NCI-H187 (cell line): Measurements from ENCODE around the gene DCAF7.

ENCODE experiments used
- DNase-seq, 2 experiments: peaks; one replicate each; lab custom pipeline; 2025; lab: John Stamatoyannopoulos, UW

Gene DCAF7

DNA sequence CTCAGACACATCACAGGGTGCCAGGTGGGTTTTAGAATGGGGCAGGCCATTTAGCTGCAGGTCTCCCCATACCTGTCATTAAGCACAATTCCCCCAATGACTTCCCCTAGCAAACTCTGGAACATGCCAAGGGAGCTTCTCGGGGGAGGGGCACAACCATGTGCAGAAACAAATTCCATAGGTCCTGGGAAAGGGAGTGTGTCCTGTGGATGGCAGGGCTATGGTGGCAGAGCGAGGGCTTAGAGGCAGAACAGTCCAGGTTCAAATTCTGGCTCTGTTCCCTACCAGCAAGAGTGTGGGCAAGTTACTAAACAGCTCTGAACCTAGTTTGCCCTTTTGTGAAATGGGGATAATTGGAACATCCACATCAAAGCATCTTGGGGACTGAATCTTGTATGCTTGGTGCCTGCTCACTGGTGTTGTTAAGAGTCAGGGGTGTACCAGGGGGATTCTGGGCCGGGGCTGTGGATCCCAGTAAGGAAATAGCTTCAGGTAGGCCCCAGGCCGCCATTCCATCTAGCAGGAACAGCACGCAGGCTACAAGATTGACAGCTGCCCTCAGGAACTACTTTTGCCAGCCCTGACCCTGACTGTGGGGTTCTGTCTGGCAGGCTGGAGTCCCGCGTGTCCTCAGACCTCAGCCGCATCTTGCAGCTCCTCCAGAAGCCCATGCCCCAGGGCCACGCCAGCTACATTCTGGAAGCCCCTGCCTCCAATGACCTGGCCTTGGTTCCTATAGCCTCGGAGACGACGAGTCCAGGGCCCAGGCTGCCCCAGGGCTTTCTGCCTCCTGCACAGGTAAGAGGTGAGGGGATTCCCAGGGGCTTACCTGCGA lies 5.6 kb upstream of the DCAF7 start:
- no peak for DNase-seq

DNA sequence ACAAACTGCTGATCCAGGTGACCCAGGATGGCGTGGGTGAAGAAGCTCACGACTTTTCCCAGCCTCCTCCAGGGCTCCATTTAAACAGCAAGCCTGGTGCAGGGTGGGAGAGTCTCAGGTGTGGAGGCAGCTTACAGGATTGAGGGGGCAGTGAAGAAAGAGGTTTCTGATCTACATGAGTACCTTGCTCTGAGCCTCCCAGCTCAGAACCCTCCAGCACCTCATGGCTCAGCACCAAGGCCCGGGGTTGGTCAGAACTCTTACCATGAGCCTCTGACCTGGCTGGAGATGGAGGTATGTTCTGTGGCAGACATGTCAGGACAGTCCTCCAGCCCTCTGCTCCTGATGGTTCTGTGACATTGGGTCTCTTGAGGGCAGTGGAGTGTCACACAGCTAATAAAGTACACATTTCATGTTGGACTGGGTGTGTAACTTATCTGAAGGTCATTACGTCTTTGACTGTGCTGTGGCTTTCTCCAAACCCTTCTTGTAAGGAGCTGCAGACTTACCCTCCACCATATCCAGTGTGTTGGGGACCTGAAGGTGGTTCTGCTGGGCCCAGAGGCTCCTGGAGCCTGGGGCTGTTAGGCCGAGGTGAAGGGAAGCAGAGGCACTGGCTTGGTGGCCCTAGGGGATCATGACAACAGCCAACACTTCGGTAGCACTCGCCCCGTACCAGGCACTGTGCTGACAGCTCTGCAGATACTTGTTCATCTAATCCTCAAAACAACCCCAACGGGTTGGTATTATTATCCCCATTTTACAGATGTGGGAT lies 3.8 kb upstream of the DCAF7 start:
- DNase-seq: no peak

DNA sequence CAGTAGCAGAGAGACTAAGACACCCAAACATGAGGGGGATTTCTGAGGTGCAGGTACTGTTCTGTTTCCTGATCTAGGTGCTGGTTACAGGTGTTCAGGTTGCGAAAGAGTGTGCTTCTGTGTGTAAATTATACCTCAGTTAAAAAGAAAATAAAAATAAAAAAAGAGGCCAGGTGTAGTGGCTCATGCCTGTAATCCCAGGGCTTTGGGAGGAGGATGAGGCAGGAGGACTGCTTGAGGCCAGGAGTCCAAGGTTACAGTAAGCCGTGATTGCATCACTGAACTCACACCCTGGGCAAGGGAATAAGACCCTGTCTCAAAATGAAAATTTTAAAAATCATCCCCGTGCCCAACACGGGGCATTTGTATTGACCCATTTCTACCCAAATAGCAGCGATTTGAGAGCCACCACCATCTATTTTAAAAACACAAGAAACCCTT lies 3.2 kb upstream of the DCAF7 start:
- no peak for DNase-seq

DNA sequence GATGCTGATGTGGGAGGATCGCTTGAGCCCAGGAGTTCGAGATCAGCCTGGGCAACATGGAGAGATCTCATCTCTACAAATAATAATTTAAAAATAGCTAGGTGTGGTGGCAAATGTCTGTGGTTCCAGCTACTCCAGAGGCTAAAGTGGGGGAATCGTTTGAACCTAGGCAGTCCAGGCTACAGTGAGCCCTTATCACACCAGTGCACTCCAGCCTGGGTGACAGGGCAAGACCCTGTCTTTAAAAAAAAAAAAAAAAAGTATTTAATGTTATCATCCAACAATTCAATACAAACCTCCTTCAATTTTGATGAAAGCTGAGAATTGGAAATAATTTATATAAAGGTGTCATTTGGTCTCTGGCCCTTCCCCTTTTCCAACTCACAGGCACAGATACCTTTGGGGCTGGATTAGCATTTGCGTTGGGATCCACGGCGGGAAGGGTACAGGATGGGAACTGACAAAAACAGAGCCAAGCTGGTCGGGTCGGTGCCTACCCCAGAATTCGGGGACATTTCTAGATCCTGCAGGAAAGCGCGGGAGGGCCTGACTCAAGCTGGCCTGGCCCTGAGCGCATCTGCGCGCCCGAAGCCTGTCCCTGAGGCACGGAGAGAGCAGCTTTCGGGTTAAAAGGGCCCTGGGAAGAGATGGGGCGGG lies 860 bp upstream of the DCAF7 start:
- DNase-seq: no peak

DNA sequence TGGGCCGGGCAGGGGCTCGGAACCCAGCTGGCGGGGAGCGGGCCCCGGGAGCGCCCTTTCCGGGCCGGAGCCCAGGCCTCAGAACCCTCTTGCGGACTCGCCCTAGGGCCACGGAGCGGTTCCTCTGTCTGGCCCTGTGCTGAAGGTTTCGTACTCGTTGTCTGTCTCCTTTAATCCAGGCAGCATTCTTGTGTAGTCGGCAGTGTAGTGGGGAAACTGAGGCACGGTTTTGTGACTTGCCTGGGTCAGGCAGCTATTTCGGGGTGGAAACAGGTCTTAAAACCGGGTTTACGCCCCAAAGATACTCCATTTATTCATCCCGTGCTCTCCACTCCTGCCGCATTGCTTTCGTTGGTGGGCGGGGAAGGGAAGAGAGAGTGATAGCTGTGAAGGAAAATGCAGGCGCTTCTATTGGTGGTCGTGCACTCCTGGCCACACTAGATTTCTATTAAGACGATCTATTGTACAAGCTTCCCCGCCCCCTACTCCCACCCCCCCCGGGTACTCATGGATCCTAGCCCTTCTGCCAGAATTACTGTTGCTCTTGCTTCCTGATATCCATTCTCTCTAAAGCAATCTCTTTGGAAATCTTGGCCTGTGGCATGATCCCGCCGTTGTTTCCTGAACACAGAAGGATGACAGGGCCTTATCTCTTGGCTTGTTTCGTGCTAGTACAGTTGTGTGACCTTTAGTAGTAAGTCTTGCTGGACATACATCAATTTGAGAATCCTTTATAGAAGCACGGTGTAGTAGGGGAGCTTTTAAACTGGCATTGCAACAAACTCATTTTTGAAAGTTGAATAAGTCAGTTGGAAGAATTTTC lies 751 bp downstream of the DCAF7 start:
- no peak for DNase-seq

DNA sequence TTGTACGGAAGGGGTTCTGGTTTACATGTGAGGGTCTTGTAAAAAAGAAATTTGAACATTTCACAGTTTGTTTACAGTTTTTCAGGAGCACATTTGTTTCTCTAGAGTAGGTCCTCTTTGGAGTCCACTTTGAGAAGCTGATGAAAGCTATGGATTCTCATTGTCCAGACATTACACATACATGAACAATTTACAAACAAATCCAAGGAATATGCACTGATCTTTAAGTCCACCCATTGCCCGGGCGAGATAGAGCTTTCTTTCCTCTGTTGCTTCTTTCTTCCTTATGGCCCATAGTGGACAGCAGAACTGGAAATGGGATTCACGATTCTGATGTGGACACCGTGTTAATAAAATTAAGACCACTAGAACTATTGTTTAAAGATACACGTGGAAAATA lies 1.9 kb downstream of the DCAF7 start:
- no peak for DNase-seq

DNA sequence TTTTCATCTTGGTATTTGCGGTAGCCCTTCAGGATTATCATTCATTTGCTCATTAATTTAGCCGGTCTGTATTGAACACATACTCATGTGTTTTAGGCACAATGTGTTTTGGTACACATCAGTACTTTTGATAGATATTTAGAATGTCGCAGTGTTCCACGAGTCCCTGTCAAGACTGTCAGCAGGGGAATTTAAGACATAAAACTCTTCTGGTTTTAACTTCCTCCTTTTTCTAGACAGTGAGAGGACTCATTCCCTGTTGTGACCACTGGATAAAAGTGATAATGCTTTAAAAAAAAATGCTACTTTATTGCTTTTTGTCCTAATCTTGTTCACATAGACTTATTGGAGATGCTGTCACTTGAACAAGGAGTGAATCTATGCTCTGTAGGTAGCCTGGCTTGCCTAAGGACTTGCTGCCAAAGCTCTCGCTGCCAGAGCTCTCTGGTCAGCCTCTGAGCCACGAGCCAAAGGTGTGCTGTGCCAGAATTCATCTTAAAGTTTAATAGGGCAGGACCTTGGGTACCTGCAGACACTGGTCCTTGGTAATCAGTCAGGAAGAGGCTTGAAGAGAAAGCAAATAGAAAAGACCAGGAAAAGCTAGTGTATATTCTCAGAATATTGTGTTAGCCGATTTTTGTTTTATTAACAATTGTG lies 5.4 kb downstream of the DCAF7 start:
- no peak for DNase-seq

DNA sequence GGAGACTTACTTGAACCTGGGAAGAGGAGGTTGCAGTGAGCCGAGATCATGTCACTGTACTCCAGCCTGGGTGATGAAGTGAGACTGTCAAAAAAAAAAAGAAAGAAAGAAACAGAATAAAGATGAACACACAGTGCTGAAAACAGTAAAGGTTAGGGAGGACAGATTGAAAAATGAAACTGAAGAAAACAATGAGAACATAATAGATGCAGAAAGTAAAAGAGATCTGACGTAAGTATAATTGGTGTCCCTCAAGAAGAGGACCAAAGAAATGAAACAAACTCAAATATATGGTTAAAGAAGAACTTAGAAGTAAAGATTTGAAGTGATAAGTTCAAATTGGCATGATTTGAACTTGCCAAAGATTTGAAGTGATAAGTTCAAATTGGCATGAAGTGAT lies 7.1 kb downstream of the DCAF7 start:
- DNase-seq: no peak

DNA sequence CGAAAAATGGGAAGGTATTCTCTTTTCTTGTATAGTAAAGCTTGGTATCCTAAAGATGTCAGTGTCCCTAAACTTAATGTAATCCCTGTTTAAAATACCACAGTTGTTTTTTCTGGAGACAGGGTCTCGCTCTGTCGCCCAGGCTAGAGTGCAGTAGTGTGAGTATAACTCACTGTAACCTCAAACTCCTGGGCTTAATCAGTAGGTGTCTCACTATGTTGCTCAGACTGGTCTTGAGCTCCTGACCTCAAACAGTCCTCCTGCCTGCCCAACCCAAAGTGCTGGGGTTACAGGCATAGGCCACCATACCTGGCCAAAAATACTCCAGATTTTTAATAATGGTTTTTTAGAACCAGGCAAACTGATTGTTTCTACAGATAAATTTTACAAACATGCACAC lies 8.2 kb downstream of the DCAF7 start:
- DNase-seq: no peak

DNA sequence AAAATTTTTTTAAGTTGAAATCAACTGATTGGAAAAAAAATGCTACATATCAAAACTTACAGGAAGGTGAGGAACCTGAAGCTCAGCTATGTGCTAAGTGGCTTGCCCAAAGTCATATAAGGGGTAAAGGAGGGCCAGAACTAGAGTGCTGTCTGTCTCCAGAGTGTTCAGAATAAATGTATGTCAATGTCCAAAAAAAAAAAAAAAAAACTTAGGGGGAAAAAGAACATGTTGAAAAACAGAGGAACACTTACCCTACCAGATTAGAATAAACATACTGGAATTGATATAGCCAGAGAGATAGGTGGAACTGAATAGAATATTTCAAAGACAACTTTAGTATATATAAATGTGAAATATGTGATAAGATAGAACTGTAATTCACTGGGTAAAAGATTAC lies 11.5 kb downstream of the DCAF7 start:
- no peak for DNase-seq

DNA sequence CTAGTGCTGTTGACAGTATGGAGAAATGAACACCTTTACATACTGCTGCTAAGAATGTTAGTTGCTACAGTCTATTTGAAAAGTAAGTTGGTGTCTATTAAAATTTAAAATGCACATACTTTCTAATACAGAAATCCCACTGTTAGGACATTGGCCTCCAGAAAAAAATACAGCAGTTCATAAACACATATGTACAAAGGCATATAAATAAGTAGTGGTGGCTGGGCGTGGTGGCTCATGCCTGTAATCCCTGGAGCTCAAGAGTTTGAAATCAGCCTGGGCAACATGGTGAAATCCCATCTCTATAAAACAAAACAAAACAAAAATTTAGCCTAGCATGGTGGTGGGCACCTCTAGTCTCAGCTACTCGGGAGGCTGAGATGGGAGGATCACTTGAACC lies 13.1 kb downstream of the DCAF7 start:
- DNase-seq: no peak

DNA sequence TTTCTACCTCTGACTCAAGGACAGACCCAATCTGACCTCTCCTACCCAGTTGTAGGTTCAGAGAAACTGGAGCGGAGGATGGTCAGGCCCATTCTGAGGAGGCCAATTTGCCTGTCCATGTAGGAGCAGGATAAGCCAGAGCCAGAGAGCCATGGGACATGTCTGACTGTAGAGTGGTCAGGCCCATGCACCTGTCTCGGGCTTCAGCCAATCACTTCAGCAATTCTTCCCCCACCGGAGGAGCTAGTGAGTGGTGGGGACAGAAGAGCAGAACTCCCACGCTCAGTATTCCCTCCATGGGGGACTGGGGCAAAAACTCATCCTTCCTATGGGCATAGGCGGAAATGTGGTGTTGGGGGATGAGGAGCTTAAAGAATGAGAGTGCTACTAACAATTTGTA lies 14.3 kb downstream of the DCAF7 start:
- DNase-seq: no peak

DNA sequence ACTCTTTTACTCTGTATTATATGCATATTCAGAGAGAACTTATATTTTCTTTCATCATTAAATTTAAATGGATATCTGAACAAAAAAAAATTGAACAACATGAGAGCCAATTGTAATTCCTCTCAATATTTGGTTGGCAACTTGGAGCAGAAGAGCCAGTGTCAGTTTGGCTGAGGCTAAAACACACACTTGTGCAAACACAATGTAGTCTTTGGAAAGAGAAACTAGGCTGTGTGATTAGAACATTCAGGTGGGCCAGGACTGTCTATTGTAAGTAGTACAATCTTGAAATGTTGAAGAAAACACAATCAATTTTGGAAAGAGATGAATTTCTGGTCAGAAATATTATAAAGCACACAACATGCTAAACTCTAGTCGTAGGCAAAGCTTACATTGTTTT lies 17.0 kb downstream of the DCAF7 start:
- DNase-seq: no peak

DNA sequence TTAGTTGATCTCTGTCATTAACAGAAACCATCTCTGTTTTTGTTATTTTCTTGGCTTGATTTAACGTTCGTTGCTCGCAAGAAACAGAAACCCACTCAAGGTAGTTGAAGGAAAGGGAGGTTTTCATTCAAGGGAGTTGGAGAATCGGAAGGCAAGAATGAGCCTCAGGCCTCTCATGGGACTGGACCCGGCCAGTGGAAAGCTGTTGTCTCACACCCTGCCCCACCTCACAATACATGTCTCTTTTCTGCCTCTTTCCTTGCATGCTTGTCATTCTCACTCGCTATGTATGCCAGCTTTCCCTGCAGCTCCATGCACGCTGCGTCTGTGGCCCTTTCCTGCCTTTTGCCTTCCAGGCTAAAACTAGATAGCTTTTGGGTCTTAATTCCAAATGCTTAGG lies 18.3 kb downstream of the DCAF7 start:
- DNase-seq: no peak

DNA sequence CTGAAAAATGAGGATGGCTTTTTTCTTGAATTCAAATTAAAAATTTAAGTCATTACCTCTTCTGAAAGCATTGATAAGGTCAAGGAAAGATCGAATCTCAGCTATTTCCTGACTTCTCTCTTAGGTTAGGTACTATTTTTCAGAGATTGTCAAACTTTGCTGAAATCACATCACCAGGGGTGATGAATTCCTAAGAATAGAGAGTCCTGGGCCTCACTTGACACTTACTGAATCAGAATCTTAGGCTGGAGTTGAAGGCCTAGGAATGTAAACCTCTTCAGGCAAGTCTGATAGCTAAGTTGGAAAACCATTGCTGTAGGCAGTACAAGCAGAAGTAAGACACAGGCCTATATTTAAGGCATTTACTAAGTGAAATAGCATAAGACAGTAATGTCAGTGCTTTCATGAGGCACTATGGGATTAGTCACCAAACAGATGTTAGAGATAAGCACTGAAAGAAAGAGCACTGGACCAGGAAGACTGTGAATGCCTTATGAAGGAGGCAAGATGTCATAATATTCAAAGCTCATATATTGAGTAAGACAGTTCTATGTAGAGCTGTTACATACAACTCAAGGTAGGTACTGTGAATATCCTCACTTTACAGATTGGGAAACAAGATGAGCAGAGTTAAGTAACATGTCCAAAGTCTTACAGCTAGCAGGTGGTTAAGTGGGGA lies 21.5 kb downstream of the DCAF7 start:
- no peak for DNase-seq

DNA sequence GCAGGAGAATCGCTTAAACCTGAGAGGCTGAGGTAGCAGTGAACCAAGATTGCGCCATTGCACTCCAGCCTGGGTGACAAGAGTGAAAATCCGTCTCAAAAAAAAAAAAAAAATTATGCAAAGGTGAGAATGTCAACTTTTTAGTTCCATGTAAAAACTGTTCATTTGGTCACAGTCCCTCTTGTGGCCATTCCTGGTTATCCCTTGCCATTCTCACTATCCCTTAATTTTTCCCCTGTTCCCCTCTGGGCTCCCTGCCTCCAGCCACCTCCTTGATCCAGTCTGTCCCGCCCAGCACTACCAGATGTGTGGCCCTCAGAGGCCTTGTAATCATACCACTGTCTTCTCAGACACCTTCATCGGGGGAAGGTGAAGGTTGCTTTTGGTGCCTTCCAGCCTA lies 23.4 kb downstream of the DCAF7 start:
- no peak for DNase-seq

DNA sequence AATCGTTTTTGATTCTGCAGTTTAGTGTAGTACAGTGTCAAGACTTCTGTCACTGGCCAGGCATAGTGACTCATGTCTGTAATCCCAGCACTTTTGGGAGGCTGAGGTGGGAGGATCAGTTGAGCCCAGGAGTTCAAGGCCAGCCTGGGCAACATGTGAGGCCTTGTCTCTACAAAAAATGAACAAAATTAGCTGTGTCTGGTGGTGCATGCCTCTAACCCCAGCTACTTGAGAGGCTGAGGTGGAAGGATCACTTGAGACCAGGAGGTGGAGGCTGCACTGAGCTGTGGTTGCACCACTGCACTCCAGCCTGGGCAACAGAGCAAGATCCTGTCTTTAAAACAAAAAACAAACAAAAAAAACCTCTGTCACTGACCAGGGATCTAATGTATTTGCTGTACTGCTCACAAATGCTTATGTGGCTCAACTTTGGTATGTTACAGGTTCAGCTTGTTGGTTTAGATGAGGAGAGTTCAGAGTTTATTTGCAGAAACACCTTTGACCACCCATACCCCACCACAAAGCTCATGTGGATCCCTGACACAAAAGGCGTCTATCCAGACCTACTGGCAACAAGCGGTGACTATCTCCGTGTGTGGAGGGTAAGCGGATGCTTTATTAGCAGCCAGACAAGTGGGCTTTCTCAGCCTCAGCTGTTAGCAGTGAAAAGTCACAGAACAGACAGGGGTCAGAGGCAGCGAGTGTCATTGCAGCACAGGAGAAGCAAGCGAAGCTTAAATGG lies 27.9 kb downstream of the DCAF7 start:
- no peak for DNase-seq

DNA sequence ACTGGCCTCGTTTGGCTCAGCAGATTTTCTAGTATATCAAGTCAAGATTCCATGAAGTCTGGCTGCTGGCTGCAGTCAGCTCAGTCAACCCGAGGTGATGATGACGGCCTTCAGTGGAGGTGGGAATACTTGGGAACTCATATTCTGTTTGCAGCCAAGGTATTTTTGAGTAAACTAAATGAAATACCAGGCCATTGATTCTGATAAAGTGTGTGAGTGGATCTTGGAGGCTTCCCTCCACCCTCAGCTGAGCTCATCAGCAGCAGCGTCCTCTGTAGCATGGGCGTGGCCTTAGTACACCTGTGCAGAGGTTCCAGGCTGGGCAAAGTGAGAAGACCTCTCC lies 28.5 kb downstream of the DCAF7 start:
- peak in 1 of 2 experiments; percentile 4 for DNase-seq

DNA sequence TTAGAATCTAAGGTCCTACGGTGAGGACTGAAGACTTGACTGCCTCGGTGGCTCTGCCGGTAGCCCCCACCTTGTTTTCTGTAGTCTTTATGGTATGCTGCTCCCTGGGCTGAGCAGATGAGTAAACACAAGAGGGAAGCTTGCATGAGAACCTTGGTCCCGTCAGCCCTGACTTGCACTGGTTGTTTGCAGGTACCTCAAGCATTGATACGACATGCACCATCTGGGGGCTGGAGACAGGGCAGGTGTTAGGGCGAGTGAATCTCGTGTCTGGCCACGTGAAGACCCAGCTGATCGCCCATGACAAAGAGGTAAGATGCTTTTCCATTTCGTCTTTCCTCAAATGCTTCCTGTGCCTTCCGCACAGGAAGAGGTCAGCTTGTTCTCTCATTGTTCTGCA lies 29.4 kb downstream of the DCAF7 start:
- DNase-seq: peak in 1 of 2 experiments; percentile 60

DNA sequence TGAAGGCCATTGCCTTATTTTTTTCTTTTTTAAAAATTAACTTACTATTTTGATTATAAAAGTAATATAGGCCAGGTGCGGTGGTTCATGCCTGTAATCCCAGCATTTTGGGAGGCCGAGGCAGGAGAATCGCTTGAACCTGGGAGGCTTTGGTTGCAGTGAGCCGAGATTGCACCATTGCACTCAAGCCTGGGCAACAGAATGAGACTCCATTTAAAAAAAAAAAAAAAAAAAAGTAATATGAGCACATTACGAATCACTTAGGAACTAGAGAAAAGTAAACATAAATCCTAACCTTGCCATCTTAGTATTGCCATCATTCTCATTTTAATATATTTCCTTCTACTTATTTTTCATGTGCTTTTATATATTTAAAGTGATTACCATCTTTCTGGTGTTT lies 37.5 kb downstream of the DCAF7 start:
- DNase-seq: no peak
